ENCODE results near the gene BMP6.

Gene BMP6

GRCh38 chr6:7836371-7837026 is 110.6 kb downstream of the BMP6 start:
- DNase-seq, result no peak

GRCh38 chr6:7841781-7842468 is 116.0 kb downstream of the BMP6 start:
- no peak for DNase-seq

- no peak for DNase-seq
Measured at GRCh38 chr6:7846966-7847818, 121.3 kb downstream of the BMP6 start.

- DNase-seq, result no peak
Measured at GRCh38 chr6:7848229-7848628, 122.3 kb downstream of the BMP6 start.

GRCh38 chr6:7851780-7852179 is 125.9 kb downstream of the BMP6 start:
- no peak for DNase-seq

GRCh38 chr6:7859591-7859990 is 133.7 kb downstream of the BMP6 start:
- peak; percentile 4 for DNase-seq

- DNase-seq, result no peak
Measured at GRCh38 chr6:7865781-7866180, 139.9 kb downstream of the BMP6 start.

- DNase-seq, result no peak
Measured at GRCh38 chr6:7866526-7866925, 140.6 kb downstream of the BMP6 start.

GRCh38 chr6:7868926-7869325 is 143.0 kb downstream of the BMP6 start:
- DNase-seq, result no peak

GRCh38 chr6:7878401-7878964 is 152.6 kb downstream of the BMP6 start:
- no peak for DNase-seq

GRCh38 chr6:7879043-7879442 is 153.1 kb downstream of the BMP6 start:
- DNase-seq, result no peak

- no peak for DNase-seq
Measured at GRCh38 chr6:7879579-7879978, 153.7 kb downstream of the BMP6 start.

- DNase-seq, result no peak
Measured at GRCh38 chr6:7879980-7880717, 154.2 kb downstream of the BMP6 start.

- no peak for DNase-seq
Measured at GRCh38 chr6:7880718-7881107, 154.8 kb downstream of the BMP6 start.

- no peak for DNase-seq
Measured at GRCh38 chr6:7881765-7882500, 156.0 kb downstream of the BMP6 start.

GRCh38 chr6:7882505-7883257 is 156.8 kb downstream of the BMP6 start:
- no peak for DNase-seq

GRCh38 chr6:7883381-7883780 is 157.5 kb downstream of the BMP6 start:
- DNase-seq, result no peak

- DNase-seq, result no peak
Measured at GRCh38 chr6:7886132-7886531, 160.2 kb downstream of the BMP6 start.

GRCh38 chr6:7887278-7887991 is 161.5 kb downstream of the BMP6 start:
- no peak for DNase-seq

GRCh38 chr6:7888587-7889357 is 162.9 kb downstream of the BMP6 start:
- DNase-seq, result no peak

All from retina (tissue), 1 donor.